GM12878 (cell line): ENCODE results near the gene SPAG6. TPM values are rescaled to one million over a fixed set of nuclear protein-coding genes. Genes with fewer than 3 reads are reported as not detected.

Source experiments
- ATAC-seq: fragments of 200-7000 bp; cut with Tn5 transposase; 3 replicates; pipeline ENCODE4 v1.9.1; 2020; ENCODE audit warnings: mild to moderate bottlenecking, moderate library complexity
- BruUV-seq: library from RNA; stranded (reverse); fragments of 400-500 nt; replicated peaks from 2 replicates; lab custom pipeline; 2021; lab: Mats Ljungman, UMichigan
- CTCF ChIA-PET: fragments of 300-600 bp; sonication (Branson Sonifier 250); formaldehyde crosslinking; extraction: SDS; loops from one replicate; lab custom pipeline; 2021; ENCODE audit warnings: inconsistent platforms; lab: Yijun Ruan, JAX
- POLR2A ChIA-PET: fragments of 350-600 bp; formaldehyde crosslinking; extraction: SDS; loops from one replicate; lab custom pipeline; 2021; ENCODE audit warnings: inconsistent platforms; lab: Charles Lee
- RAD21 ChIA-PET: fragments of 300-600 bp; sonication (Branson Sonifier 250); formaldehyde crosslinking; loops from one replicate; lab custom pipeline; 2023; ENCODE audit warnings: antibody characterized with exemption; ENCODE audit not compliant: unreplicated experiment; lab: Charles Lee
- SMC1A ChIA-PET: fragments of 300-600 bp; sonication (Branson Sonifier 250); formaldehyde crosslinking; loops from one replicate; lab custom pipeline; 2023; ENCODE audit not compliant: unreplicated experiment, uncharacterized antibody; lab: Charles Lee
- DNase-seq: peaks from one replicate; pipeline ENCODE4 v3.0.0-alpha.2; 2011; ENCODE audit warnings: low read depth, low spot score
- FAIRE-seq: peaks from 3 replicates; lab custom pipeline; 2011; peaks lifted over from hg19 to GRCh38; lab: Jason Lieb, UNC
- H2AFZ ChIP-seq: 2 replicates; pipeline ENCODE4 v1.6.0; 2011; ENCODE audit warnings: low read depth, low read length, control low read depth; ENCODE audit not compliant: control insufficient read depth
- H3K27ac ChIP-seq: 2 replicates; pipeline ENCODE4 v1.5.1; 2011; ENCODE audit warnings: control low read depth; ENCODE audit not compliant: control insufficient read depth, insufficient read depth
- H3K27me3 ChIP-seq, 2 experiments: replicated peaks in 1 of 2; 2 replicates each; pipeline versions ENCODE4 v1.6.0 to v1.6.1; 2011; ENCODE audit warnings: low read length in 1 of 2; ENCODE audit not compliant: control insufficient read depth in 2 of 2, insufficient read depth in 2 of 2
- H3K36me3 ChIP-seq, 2 experiments: 2 replicates each; pipeline ENCODE4 v1.5.1; 2011; ENCODE audit warnings: low read length in 1 of 2; ENCODE audit not compliant: control insufficient read depth in 2 of 2, insufficient read depth in 2 of 2
- H3K4me1 ChIP-seq: 2 replicates; pipeline ENCODE4 v1.6.1; 2011; ENCODE audit warnings: mild to moderate bottlenecking, low read length, moderate library complexity, mixed read lengths; ENCODE audit not compliant: control insufficient read depth, insufficient read depth
- H3K4me2 ChIP-seq: 2 replicates; pipeline ENCODE4 v1.6.0; 2011; ENCODE audit warnings: control low read depth; ENCODE audit not compliant: control insufficient read depth, insufficient read depth
- H3K4me3 ChIP-seq: fragments of 200-600 bp; sonication (generic); 2 replicates; pipeline ENCODE4 v1.5.1; 2016
- H3K79me2 ChIP-seq: 2 replicates; pipeline ENCODE4 v1.6.0; 2011; ENCODE audit warnings: low read length; ENCODE audit not compliant: control insufficient read depth, insufficient read depth
- H3K9ac ChIP-seq: 2 replicates; pipeline ENCODE4 v1.8.0; 2011; ENCODE audit warnings: low read length, control low read depth, mixed read lengths; ENCODE audit not compliant: control insufficient read depth, insufficient read depth
- H3K9me3 ChIP-seq: replicated peaks from 3 replicates; pipeline ENCODE4 v1.5.1; 2011; ENCODE audit warnings: mild to moderate bottlenecking, low read length; ENCODE audit not compliant: control insufficient read depth, insufficient read depth
- H4K20me1 ChIP-seq: 2 replicates; pipeline ENCODE4 v1.6.0; 2011; ENCODE audit not compliant: control insufficient read depth, insufficient read depth
- BHLHE40 ChIP-seq, 2 experiments: fragments of 450-650 bp in 1 of 2; IDR thresholded peaks; 2 replicates each; pipeline ENCODE4 v1.6.1; 2011 to 2017; ENCODE audit warnings: low read depth in 2 of 2, borderline replicate concordance in 1 of 2, improper control_type of control experiment in 1 of 2, low read length in 1 of 2, mild to moderate bottlenecking in 1 of 2
- CHD1 ChIP-seq: IDR thresholded peaks from 2 replicates; pipeline ENCODE4 v1.6.1; 2012; ENCODE audit warnings: low read depth, low read length, improper control_type of control experiment
- GATAD2B ChIP-seq: fragments of 450-650 bp; conservative IDR thresholded peaks from 2 replicates; pipeline ENCODE4 v1.6.1; 2017; ENCODE audit warnings: low read depth, mild to moderate bottlenecking, moderate library complexity
- HDAC6 ChIP-seq: fragments of 200-600 bp; sonication (generic); IDR thresholded peaks from one replicate; pipeline ENCODE4 v1.8.0; 2017; ENCODE audit warnings: antibody characterized with exemption; ENCODE audit not compliant: unreplicated experiment
- HDGF ChIP-seq: fragments of 450-650 bp; IDR thresholded peaks from 2 replicates; pipeline ENCODE4 v1.6.1; 2016; ENCODE audit warnings: antibody characterized with exemption
- LARP7 ChIP-seq: fragments of 450-650 bp; IDR thresholded peaks from 2 replicates; pipeline ENCODE4 v1.6.1; 2017; ENCODE audit warnings: mild to moderate bottlenecking
- RUNX3 ChIP-seq: IDR thresholded peaks from 2 replicates; pipeline ENCODE4 v1.6.1; 2012; ENCODE audit warnings: low read length, inconsistent platforms
- SUPT20H ChIP-seq: IDR thresholded peaks from 2 replicates; pipeline ENCODE4 v1.6.1; 2011; ENCODE audit warnings: low read depth, mild to moderate bottlenecking, low read length, moderate library complexity, borderline replicate concordance; ENCODE audit not compliant: control insufficient read depth
- WRNIP1 ChIP-seq: IDR thresholded peaks from 2 replicates; pipeline ENCODE4 v1.6.1; 2011; ENCODE audit warnings: low read depth, low read length, improper control_type of control experiment, borderline replicate concordance
- YBX1 ChIP-seq: fragments of 450-650 bp; IDR thresholded peaks from 2 replicates; pipeline ENCODE4 v1.6.1; 2016; ENCODE audit warnings: antibody characterized with exemption
- ZNF217 ChIP-seq: fragments of 450-650 bp; IDR thresholded peaks from 2 replicates; pipeline ENCODE4 v1.6.1; 2017; ENCODE audit warnings: antibody characterized with exemption, mild to moderate bottlenecking
- ZNF622 ChIP-seq: fragments of 450-650 bp; IDR thresholded peaks from 2 replicates; pipeline ENCODE4 v1.6.1; 2017; ENCODE audit warnings: mild to moderate bottlenecking, inconsistent platforms
- WGBS: methylation state at CpG from one replicate; pipeline ENCODE4 v1.1.6; 2016; ENCODE audit warnings: low lambda C conversion rate; ENCODE audit not compliant: insufficient replicate concordance, insufficient coverage; ENCODE audit errors: missing lambda C conversion rate; 5-methylcytosine and 5-hydroxymethylcytosine counted together
- in situ Hi-C: fragments of 300-500 bp; cut with MboI; formaldehyde crosslinking; loops from 9 replicates; pipeline ENCODE4 v1.14.3; 2018; ENCODE audit warnings: mixed read lengths
- intact Hi-C: fragments of 100-400 bp; cut with micrococcal nuclease; formaldehyde crosslinking; loops from one replicate; pipeline ENCODE4 v1.14.2; 2022; ENCODE audit not compliant: unreplicated experiment
- polyA plus RNA-seq, 11 experiments: library from polyadenylated mRNA; depleted of rRNA in 4 of 11; unstranded in 6 of 11; stranded (reverse) in 5 of 11; fragments of >200 nt; fragmentation: Nextera tagmentation in 4 of 11; fragmentation: Illumina TruSeq in 1 of 11; extraction: Ambion mirVana in 4 of 11; extraction: Trizol in 1 of 11; gene quantifications; 1 replicate in 1 of 11; 2 replicates in 10 of 11; pipeline versions ENCODE4 v1.2.1 to v1.2.3, GENCODE V29; 2011 to 2016; ENCODE audit warnings: inconsistent platforms in 2 of 11, missing spikeins in 2 of 11, low read depth in 1 of 11
- total RNA-seq, 4 experiments: library from RNA; depleted of rRNA in 3 of 4; stranded (reverse); fragments of >200 nt in 3 of 4; fragmentation: Illumina TruSeq in 1 of 4; extraction: Trizol in 1 of 4; gene quantifications; 2 replicates each; pipeline versions ENCODE4 v1.2.1 to v1.2.3, GENCODE V29; 2013 to 2021
- TF ChIP-seq, protein P1 (sequence below): IDR thresholded peaks from 2 replicates; pipeline ENCODE4 v1.6.1; 2011; ENCODE audit warnings: low read depth, mild to moderate bottlenecking, low read length, moderate library complexity, borderline replicate concordance; ENCODE audit errors: extremely low read depth
- TF ChIP-seq, protein P2 (sequence below): fragments of 450-650 bp; IDR thresholded peaks from 2 replicates; pipeline ENCODE4 v1.6.1; 2016; ENCODE audit warnings: mild to moderate bottlenecking, moderate library complexity, borderline replicate concordance

SPAG6 gene
- total and polyA plus RNA-seq, 10 of the 15 experiments (the other 5 are each of a cell fraction or from before 2014, with no cell fraction given), result 0.13 to 0.99 (median 0.40) TPM; not detected in 1

DNA sequence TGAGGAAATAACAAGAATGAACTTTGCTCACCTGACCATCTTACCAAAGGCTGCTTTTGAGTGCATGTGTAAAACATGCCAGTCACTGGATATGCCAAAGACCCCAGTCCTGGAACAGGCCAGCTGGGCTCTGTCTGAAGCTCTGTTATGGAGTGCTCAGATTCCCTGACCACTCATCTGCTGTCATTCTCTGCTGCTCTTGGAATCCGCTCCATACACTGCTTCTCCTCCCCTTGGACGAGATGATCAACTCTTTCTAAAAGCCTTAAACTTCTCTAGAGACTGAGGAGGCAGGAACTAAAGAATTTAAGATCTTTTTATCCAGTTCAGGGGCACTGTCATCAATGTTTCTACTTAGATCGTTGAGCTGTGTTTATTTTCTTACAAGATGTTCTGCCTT, 100.2 kb downstream of the SPAG6 start:
- no peaks in the 10 kb centered on the region for H3K79me2 ChIP-seq
- CTCF ChIA-PET, result interaction anchor here (0.5 to 1.6 kb wide), 2 partner anchors 10 to 436 kb away, joined by 3 read pairs; no protein-coding TSS in a partner anchor

More for the DNA sequence above, 100.2 kb downstream of the SPAG6 start:
- H2AFZ ChIP-seq, result no peak overlapping the region
- peaks cover 11% of the 10 kb centered on the region for H3K4me1 ChIP-seq
- no peak overlapping the region for H3K4me3 ChIP-seq
- no peak overlapping the region for H3K4me2 ChIP-seq
- DNase-seq (no peak), FAIRE-seq (no peak), ATAC-seq (no peak)
- no peaks in the 10 kb centered on the region; a peak in 1 of 4 replicates for H3K27me3 ChIP-seq
- no peak overlapping the region for H3K27ac ChIP-seq
- WGBS, result 41% methylated on average over 3 of the region's 3 CpGs
- no peaks in the 10 kb centered on the region for H4K20me1 ChIP-seq
- SMC1A ChIA-PET, result no interaction called here
- H3K9me3 ChIP-seq, result no peaks in the 10 kb centered on the region
- TF ChIP-seq CHD1 (no peak), ZNF622 (no peak), HDAC6 (no peak), SUPT20H (no peak), ZNF217 (no peak), WRNIP1 (no peak), RUNX3 (no peak), BHLHE40 (IDR thresholded peaks at IDR 0.05; ENCODE audit: borderline replicate concordance in 1 of 2, low read depth in 2 of 2, low read length in 1 of 2) (no peak), GATAD2B (no peak), LARP7 (no peak), HDGF (no peak), YBX1 (no peak)
- TF ChIP-seq, protein P1, sequence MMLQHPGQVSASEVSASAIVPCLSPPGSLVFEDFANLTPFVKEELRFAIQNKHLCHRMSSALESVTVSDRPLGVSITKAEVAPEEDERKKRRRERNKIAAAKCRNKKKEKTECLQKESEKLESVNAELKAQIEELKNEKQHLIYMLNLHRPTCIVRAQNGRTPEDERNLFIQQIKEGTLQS, result no peak
- TF ChIP-seq, protein P2, sequence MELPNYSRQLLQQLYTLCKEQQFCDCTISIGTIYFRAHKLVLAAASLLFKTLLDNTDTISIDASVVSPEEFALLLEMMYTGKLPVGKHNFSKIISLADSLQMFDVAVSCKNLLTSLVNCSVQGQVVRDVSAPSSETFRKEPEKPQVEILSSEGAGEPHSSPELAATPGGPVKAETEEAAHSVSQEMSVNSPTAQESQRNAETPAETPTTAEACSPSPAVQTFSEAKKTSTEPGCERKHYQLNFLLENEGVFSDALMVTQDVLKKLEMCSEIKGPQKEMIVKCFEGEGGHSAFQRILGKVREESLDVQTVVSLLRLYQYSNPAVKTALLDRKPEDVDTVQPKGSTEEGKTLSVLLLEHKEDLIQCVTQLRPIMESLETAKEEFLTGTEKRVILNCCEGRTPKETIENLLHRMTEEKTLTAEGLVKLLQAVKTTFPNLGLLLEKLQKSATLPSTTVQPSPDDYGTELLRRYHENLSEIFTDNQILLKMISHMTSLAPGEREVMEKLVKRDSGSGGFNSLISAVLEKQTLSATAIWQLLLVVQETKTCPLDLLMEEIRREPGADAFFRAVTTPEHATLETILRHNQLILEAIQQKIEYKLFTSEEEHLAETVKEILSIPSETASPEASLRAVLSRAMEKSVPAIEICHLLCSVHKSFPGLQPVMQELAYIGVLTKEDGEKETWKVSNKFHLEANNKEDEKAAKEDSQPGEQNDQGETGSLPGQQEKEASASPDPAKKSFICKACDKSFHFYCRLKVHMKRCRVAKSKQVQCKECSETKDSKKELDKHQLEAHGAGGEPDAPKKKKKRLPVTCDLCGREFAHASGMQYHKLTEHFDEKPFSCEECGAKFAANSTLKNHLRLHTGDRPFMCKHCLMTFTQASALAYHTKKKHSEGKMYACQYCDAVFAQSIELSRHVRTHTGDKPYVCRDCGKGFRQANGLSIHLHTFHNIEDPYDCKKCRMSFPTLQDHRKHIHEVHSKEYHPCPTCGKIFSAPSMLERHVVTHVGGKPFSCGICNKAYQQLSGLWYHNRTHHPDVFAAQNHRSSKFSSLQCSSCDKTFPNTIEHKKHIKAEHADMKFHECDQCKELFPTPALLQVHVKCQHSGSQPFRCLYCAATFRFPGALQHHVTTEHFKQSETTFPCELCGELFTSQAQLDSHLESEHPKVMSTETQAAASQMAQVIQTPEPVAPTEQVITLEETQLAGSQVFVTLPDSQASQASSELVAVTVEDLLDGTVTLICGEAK, result no peak
- intact Hi-C loops (no loop called here), in situ Hi-C loops (no loop called here)
- RAD21 ChIA-PET, result no interaction called here
- BruUV-seq, result no TSS peak
- POLR2A ChIA-PET, result interaction anchor here (0.6 kb wide), 1 partner anchor 238 kb away, joined by 3 read pairs; no protein-coding TSS in a partner anchor
- H3K9ac ChIP-seq, result no peak overlapping the region
- H3K36me3 ChIP-seq, result no peaks in the 10 kb centered on the region
